Measurements from ENCODE around the gene UST. TPM values are rescaled to one million over a fixed set of nuclear protein-coding genes. Genes with fewer than 3 reads are reported as not detected.
A peak's percentile ranks its signal among the peaks of the same experiment; 100 is the strongest.

The UST gene
- total and polyA plus RNA-seq, 2 of the 8 experiments (the other 6 are each of a cell fraction or from before 2014, with no cell fraction given): 13.5 to 34.5 TPM

DNA sequence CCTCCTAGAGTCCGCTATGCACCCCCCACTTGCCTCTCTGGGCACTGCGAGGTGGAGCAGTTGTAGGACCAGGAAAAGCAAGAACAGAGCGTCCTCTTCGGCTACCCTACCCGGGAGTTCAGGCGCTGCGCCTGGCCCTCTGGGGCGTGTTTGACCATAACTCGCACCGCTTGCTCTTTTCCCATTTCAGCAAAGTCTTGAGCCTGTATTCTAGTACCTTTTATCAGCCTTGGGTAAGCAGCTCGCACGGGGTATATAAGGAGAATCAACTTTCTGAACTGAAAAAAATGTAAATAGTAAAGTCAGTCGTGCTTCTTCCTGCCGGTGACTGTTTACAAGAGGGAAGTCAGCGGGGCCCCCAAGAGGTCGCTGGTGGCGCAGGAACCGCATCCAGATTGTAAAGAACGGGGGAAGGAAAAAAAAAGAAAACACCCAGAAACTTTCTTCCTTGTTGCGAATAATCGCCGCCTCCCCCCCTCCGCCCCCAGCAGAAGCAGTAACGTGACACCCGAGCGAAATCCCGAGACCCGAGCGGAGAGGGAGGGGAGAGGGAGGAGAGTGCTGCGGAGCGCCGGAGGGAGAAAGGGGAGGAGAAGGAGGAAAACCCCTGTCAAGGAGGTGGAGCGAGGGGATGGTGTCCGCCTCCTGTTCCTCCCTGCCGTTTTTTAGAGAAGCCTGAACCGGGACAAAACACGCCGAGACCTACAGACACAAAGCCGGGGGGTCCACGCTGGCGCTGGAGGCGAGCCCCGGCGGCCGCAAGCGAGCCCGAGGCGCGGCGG is at the start of gene UST (continued):
- TF ChIP-seq HDAC2 (IDR thresholded peaks at IDR 0.05; ENCODE audit: borderline replicate concordance in 1 of 2, low read depth in 2 of 2, low read length in 2 of 2) (0 out of 4 replicates have a peak, but pooled peaks have one; percentile 65 to 74), HDAC6 (IDR thresholded peaks at IDR 0.05; ENCODE audit: low read depth, low read length) (no peak), TAF1 (IDR thresholded peaks at IDR 0.05; ENCODE audit: low read depth, low read length) (peak; percentile 35; the same call in 1 of the 2 replicates), JUND (IDR thresholded peaks at IDR 0.05; ENCODE audit: low read length) (no peak), SP4 (IDR thresholded peaks at IDR 0.05; ENCODE audit: low read length) (peak; percentile 60; the same call in 1 of the 2 replicates), POU5F1 (IDR thresholded peaks at IDR 0.05; ENCODE audit: low read depth, low read length) (no peak), FOSL1 (IDR thresholded peaks at IDR 0.05; ENCODE audit: insufficient read depth, low read depth, low read length) (no peak), TBP (IDR thresholded peaks at IDR 0.05; ENCODE audit: low read depth, low read length) (0 out of 2 replicates have a peak, but pooled peaks have one; percentile 34), ASH2L (IDR thresholded peaks at IDR 0.05; ENCODE audit: low read length) (peak; percentile 90)
- TF ChIP-seq, protein P1, sequence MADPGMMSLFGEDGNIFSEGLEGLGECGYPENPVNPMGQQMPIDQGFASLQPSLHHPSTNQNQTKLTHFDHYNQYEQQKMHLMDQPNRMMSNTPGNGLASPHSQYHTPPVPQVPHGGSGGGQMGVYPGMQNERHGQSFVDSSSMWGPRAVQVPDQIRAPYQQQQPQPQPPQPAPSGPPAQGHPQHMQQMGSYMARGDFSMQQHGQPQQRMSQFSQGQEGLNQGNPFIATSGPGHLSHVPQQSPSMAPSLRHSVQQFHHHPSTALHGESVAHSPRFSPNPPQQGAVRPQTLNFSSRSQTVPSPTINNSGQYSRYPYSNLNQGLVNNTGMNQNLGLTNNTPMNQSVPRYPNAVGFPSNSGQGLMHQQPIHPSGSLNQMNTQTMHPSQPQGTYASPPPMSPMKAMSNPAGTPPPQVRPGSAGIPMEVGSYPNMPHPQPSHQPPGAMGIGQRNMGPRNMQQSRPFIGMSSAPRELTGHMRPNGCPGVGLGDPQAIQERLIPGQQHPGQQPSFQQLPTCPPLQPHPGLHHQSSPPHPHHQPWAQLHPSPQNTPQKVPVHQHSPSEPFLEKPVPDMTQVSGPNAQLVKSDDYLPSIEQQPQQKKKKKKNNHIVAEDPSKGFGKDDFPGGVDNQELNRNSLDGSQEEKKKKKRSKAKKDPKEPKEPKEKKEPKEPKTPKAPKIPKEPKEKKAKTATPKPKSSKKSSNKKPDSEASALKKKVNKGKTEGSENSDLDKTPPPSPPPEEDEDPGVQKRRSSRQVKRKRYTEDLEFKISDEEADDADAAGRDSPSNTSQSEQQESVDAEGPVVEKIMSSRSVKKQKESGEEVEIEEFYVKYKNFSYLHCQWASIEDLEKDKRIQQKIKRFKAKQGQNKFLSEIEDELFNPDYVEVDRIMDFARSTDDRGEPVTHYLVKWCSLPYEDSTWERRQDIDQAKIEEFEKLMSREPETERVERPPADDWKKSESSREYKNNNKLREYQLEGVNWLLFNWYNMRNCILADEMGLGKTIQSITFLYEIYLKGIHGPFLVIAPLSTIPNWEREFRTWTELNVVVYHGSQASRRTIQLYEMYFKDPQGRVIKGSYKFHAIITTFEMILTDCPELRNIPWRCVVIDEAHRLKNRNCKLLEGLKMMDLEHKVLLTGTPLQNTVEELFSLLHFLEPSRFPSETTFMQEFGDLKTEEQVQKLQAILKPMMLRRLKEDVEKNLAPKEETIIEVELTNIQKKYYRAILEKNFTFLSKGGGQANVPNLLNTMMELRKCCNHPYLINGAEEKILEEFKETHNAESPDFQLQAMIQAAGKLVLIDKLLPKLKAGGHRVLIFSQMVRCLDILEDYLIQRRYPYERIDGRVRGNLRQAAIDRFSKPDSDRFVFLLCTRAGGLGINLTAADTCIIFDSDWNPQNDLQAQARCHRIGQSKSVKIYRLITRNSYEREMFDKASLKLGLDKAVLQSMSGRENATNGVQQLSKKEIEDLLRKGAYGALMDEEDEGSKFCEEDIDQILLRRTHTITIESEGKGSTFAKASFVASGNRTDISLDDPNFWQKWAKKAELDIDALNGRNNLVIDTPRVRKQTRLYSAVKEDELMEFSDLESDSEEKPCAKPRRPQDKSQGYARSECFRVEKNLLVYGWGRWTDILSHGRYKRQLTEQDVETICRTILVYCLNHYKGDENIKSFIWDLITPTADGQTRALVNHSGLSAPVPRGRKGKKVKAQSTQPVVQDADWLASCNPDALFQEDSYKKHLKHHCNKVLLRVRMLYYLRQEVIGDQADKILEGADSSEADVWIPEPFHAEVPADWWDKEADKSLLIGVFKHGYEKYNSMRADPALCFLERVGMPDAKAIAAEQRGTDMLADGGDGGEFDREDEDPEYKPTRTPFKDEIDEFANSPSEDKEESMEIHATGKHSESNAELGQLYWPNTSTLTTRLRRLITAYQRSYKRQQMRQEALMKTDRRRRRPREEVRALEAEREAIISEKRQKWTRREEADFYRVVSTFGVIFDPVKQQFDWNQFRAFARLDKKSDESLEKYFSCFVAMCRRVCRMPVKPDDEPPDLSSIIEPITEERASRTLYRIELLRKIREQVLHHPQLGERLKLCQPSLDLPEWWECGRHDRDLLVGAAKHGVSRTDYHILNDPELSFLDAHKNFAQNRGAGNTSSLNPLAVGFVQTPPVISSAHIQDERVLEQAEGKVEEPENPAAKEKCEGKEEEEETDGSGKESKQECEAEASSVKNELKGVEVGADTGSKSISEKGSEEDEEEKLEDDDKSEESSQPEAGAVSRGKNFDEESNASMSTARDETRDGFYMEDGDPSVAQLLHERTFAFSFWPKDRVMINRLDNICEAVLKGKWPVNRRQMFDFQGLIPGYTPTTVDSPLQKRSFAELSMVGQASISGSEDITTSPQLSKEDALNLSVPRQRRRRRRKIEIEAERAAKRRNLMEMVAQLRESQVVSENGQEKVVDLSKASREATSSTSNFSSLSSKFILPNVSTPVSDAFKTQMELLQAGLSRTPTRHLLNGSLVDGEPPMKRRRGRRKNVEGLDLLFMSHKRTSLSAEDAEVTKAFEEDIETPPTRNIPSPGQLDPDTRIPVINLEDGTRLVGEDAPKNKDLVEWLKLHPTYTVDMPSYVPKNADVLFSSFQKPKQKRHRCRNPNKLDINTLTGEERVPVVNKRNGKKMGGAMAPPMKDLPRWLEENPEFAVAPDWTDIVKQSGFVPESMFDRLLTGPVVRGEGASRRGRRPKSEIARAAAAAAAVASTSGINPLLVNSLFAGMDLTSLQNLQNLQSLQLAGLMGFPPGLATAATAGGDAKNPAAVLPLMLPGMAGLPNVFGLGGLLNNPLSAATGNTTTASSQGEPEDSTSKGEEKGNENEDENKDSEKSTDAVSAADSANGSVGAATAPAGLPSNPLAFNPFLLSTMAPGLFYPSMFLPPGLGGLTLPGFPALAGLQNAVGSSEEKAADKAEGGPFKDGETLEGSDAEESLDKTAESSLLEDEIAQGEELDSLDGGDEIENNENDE (IDR thresholded peaks at IDR 0.05; ENCODE audit: insufficient replicate concordance, low read length): no peak

Measured in H1 (cell line).